Activated CD8-positive, alpha-beta memory T cell treated with anti-CD3 and anti-CD28 coated beads, Interleukin-2, amount 10 ng/mL, durations not matched to agents 7 days and 5 days (primary cell): Measurements from ENCODE around the gene TMEM59. TPM values are rescaled to one million over a fixed set of nuclear protein-coding genes. Genes with fewer than 3 reads are reported as not detected.
"Not testable (repeated sequence)": the region's sequence is repeated elsewhere in the genome, so short reads cannot be mapped to it uniquely, and the experiment has no call there.

ENCODE experiments used
- ATAC-seq: fragments of 150-1000 bp; cut with Tn5 transposase; one replicate; pipeline ENCODE4 v1.10.0; 2021; ENCODE audit warnings: moderate library complexity
- CTCF ChIA-PET: fragments of 350-600 bp; sonication (Branson Sonifier 250); formaldehyde crosslinking; loops from one replicate; lab custom pipeline; 2021; ENCODE audit warnings: antibody characterized with exemption; lab: Charles Lee
- DNase-seq: peaks from one replicate; pipeline ENCODE4 v3.0.0-alpha.2; 2020
- H3K27ac Mint-ChIP-seq: one replicate; pipeline ENCODE4 v1.8.0; 2021; ENCODE audit warnings: mild to moderate bottlenecking, mixed read lengths
- H3K27me3 Mint-ChIP-seq: one replicate; pipeline ENCODE4 v1.8.0; 2021; ENCODE audit warnings: mixed read lengths
- H3K36me3 Mint-ChIP-seq: one replicate; pipeline ENCODE4 v1.8.0; 2021; ENCODE audit warnings: mild to moderate bottlenecking, mixed read lengths
- H3K4me1 Mint-ChIP-seq: one replicate; pipeline ENCODE4 v1.8.0; 2021; ENCODE audit warnings: mixed read lengths
- H3K4me3 Mint-ChIP-seq: one replicate; pipeline ENCODE4 v1.8.0; 2021; ENCODE audit warnings: mild to moderate bottlenecking, moderate library complexity, mixed read lengths
- H3K9me3 Mint-ChIP-seq: one replicate; pipeline ENCODE4 v1.8.0; 2022; ENCODE audit warnings: low read depth, mixed read lengths
- total RNA-seq, 2 experiments: library from RNA; stranded (reverse); gene quantifications; one replicate each; pipeline ENCODE4 v1.2.3, GENCODE V29; 2021

TMEM59 gene
- total RNA-seq, 2 experiments from 2014 or later, result 165 to 171 TPM

GRCh38 chr1:54003750-54004480 is 49.1 kb downstream of the TMEM59 start:
- DNase-seq, H3K36me3 Mint-ChIP-seq, H3K27ac Mint-ChIP-seq, H3K4me1 Mint-ChIP-seq, H3K9me3 Mint-ChIP-seq, ATAC-seq, H3K4me3 Mint-ChIP-seq: not testable (repeated sequence)
- CTCF ChIA-PET, result interaction anchor here (1.2 kb wide), 1 partner anchor 143 kb away, joined by 3 read pairs; no protein-coding TSS in a partner anchor
- H3K27me3 Mint-ChIP-seq, result peaks cover 11% of the 10 kb centered on the region

- Mint-ChIP-seq H3K27ac (no peak overlapping the region), H3K4me3 (no peak overlapping the region), H3K4me1 (no peaks in the 10 kb centered on the region), H3K9me3 (no peaks in the 10 kb centered on the region), H3K36me3 (no peaks in the 10 kb centered on the region), H3K27me3 (peaks cover 11% of the 10 kb centered on the region)
- DNase-seq, result no peak
- ATAC-seq, result no peak
- CTCF ChIA-PET, result no interaction called here
Observed at GRCh38 chr1:54003249-54003646, 49.8 kb downstream of the TMEM59 start.

- Mint-ChIP-seq H3K9me3 (no peaks in the 10 kb centered on the region), H3K36me3 (no peaks in the 10 kb centered on the region), H3K4me3 (no peak overlapping the region), H3K4me1 (no peaks in the 10 kb centered on the region), H3K27ac (no peak overlapping the region), H3K27me3 (peaks cover 6% of the 10 kb centered on the region)
- no peak for ATAC-seq
- DNase-seq, result no peak
- CTCF ChIA-PET, result no interaction called here
Observed at GRCh38 chr1:54002544-54003248, 50.3 kb downstream of the TMEM59 start.

- no peak for ATAC-seq
- Mint-ChIP-seq H3K27ac (no peak overlapping the region), H3K36me3 (no peaks in the 10 kb centered on the region), H3K4me3 (no peak overlapping the region), H3K27me3 (peaks cover 9% of the 10 kb centered on the region), H3K4me1 (no peaks in the 10 kb centered on the region), H3K9me3 (no peaks in the 10 kb centered on the region)
- DNase-seq, result no peak
- CTCF ChIA-PET, result no interaction called here
Observed at GRCh38 chr1:54001591-54001990, 51.4 kb downstream of the TMEM59 start.

- Mint-ChIP-seq H3K27ac (no peak overlapping the region), H3K4me3 (no peak overlapping the region), H3K9me3 (no peaks in the 10 kb centered on the region), H3K4me1 (no peaks in the 10 kb centered on the region), H3K27me3 (peaks cover 6% of the 10 kb centered on the region), H3K36me3 (no peaks in the 10 kb centered on the region)
- no peak for ATAC-seq
- CTCF ChIA-PET, result no interaction called here
- no peak for DNase-seq
Observed at GRCh38 chr1:53999920-54000319, 53.1 kb downstream of the TMEM59 start.

GRCh38 chr1:53998223-53998622 is 54.8 kb downstream of the TMEM59 start:
- Mint-ChIP-seq H3K4me1 (no peaks in the 10 kb centered on the region), H3K27me3 (peaks cover 6% of the 10 kb centered on the region), H3K36me3 (no peaks in the 10 kb centered on the region), H3K4me3 (no peak overlapping the region), H3K27ac (no peak overlapping the region), H3K9me3 (no peaks in the 10 kb centered on the region)
- ATAC-seq (no peak), DNase-seq (no peak)
- CTCF ChIA-PET, result no interaction called here

- Mint-ChIP-seq H3K4me3 (no peak overlapping the region), H3K4me1 (no peaks in the 10 kb centered on the region), H3K36me3 (no peaks in the 10 kb centered on the region), H3K27me3 (peaks cover 3% of the 10 kb centered on the region), H3K9me3 (no peaks in the 10 kb centered on the region), H3K27ac (no peak overlapping the region)
- DNase-seq, result no peak
- ATAC-seq, result no peak
- CTCF ChIA-PET, result no interaction called here
Observed at GRCh38 chr1:53995683-53996082, 57.3 kb downstream of the TMEM59 start.

GRCh38 chr1:53994516-53994915 is 58.5 kb downstream of the TMEM59 start:
- H3K4me1 Mint-ChIP-seq, ATAC-seq, CTCF ChIA-PET: not testable (repeated sequence)

GRCh38 chr1:53992085-53992874 is 60.7 kb downstream of the TMEM59 start:
- H3K4me3 Mint-ChIP-seq, result no peak overlapping the region
- peaks cover 8% of the 10 kb centered on the region for H3K4me1 Mint-ChIP-seq
- no peak overlapping the region for H3K27ac Mint-ChIP-seq
- CTCF ChIA-PET, result interaction anchor here (0.7 kb wide), 1 partner anchor 143 kb away, joined by 3 read pairs; no protein-coding TSS in a partner anchor
- DNase-seq (no peak), ATAC-seq (no peak)
- no peaks in the 10 kb centered on the region for H3K9me3 Mint-ChIP-seq
- H3K36me3 Mint-ChIP-seq, result no peaks in the 10 kb centered on the region
- peaks cover 3% of the 10 kb centered on the region for H3K27me3 Mint-ChIP-seq

More at GRCh38 chr1:53994516-53994915, 58.5 kb downstream of the TMEM59 start:
- not testable (repeated sequence) for H3K27ac Mint-ChIP-seq, H3K4me3 Mint-ChIP-seq, H3K27me3 Mint-ChIP-seq, H3K9me3 Mint-ChIP-seq, DNase-seq, H3K36me3 Mint-ChIP-seq

GRCh38 chr1:53987880-53988279 is 65.1 kb downstream of the TMEM59 start:
- Mint-ChIP-seq H3K4me1 (peaks cover 12% of the 10 kb centered on the region), H3K27me3 (no peaks in the 10 kb centered on the region), H3K36me3 (no peaks in the 10 kb centered on the region), H3K9me3 (no peaks in the 10 kb centered on the region), H3K27ac (no peak overlapping the region), H3K4me3 (no peak overlapping the region)
- DNase-seq (no peak), ATAC-seq (peak; percentile 53)
- CTCF ChIA-PET, result no interaction called here

GRCh38 chr1:53986458-53986857 is 66.5 kb downstream of the TMEM59 start:
- CTCF ChIA-PET, result no interaction called here

GRCh38 chr1:53984726-53985125 is 68.3 kb downstream of the TMEM59 start:
- Mint-ChIP-seq H3K9me3 (no peaks in the 10 kb centered on the region), H3K4me3 (no peak overlapping the region), H3K36me3 (no peaks in the 10 kb centered on the region), H3K27ac (no peak overlapping the region), H3K27me3 (no peaks in the 10 kb centered on the region), H3K4me1 (peaks cover 12% of the 10 kb centered on the region)
- no peak for ATAC-seq
- CTCF ChIA-PET, result no interaction called here
- DNase-seq, result no peak

More at GRCh38 chr1:53986458-53986857, 66.5 kb downstream of the TMEM59 start:
- H3K27ac Mint-ChIP-seq, result no peak overlapping the region
- H3K9me3 Mint-ChIP-seq, result no peaks in the 10 kb centered on the region
- peaks cover 12% of the 10 kb centered on the region for H3K4me1 Mint-ChIP-seq
- no peak overlapping the region for H3K4me3 Mint-ChIP-seq
- no peaks in the 10 kb centered on the region for H3K36me3 Mint-ChIP-seq
- no peak for DNase-seq
- no peak for ATAC-seq
- no peaks in the 10 kb centered on the region for H3K27me3 Mint-ChIP-seq

- Mint-ChIP-seq H3K36me3 (no peaks in the 10 kb centered on the region), H3K4me3 (no peak overlapping the region), H3K4me1 (peaks cover 8% of the 10 kb centered on the region), H3K9me3 (no peaks in the 10 kb centered on the region), H3K27ac (no peak overlapping the region), H3K27me3 (no peaks in the 10 kb centered on the region)
- CTCF ChIA-PET, result interaction anchor here (0.8 kb wide), 1 partner anchor 23 kb away, joined by 3 read pairs; no protein-coding TSS in a partner anchor
- no peak for ATAC-seq
- DNase-seq, result no peak
Observed at GRCh38 chr1:53982763-53983104, 70.3 kb downstream of the TMEM59 start.
